Activated CD4-positive, CD25-positive, alpha-beta regulatory T cell (primary cell): ENCODE measurements around the gene PRG2.
"Not testable (repeated sequence)": the region's sequence is repeated elsewhere in the genome, so short reads cannot be mapped to it uniquely, and the experiment has no call there.

Experiments
- DNase-seq, 4 experiments: peaks; one replicate each; lab custom pipeline; 2025; lab: John Stamatoyannopoulos, UW

PRG2 gene

GRCh38 chr11:57368106-57368844, 22.2 kb downstream of the PRG2 start:
- DNase-seq: no peak

- DNase-seq: no peak
These were observed 25.4 kb downstream of the PRG2 start for GRCh38 chr11:57364851-57365660.

- no peak for DNase-seq
These were observed 27.0 kb downstream of the PRG2 start for GRCh38 chr11:57363131-57364080.

GRCh38 chr11:57361926-57362325, 28.5 kb downstream of the PRG2 start:
- DNase-seq: no peak

- not testable (repeated sequence) for DNase-seq
These were observed 29.0 kb downstream of the PRG2 start for GRCh38 chr11:57361420-57361819.

GRCh38 chr11:57360991-57361390, 29.5 kb downstream of the PRG2 start:
- no peak for DNase-seq

- no peak for DNase-seq
These were observed 30.4 kb downstream of the PRG2 start for GRCh38 chr11:57359896-57360690.

GRCh38 chr11:57359396-57359795, 31.1 kb downstream of the PRG2 start:
- DNase-seq: no peak

- DNase-seq: no peak
These were observed 31.5 kb downstream of the PRG2 start for GRCh38 chr11:57358991-57359390.

- no peak for DNase-seq
These were observed 31.9 kb downstream of the PRG2 start for GRCh38 chr11:57358543-57358961.

GRCh38 chr11:57357856-57358255, 32.6 kb downstream of the PRG2 start:
- no peak for DNase-seq

GRCh38 chr11:57357310-57357709, 33.1 kb downstream of the PRG2 start:
- no peak for DNase-seq

GRCh38 chr11:57356268-57356667, 34.2 kb downstream of the PRG2 start:
- DNase-seq: no peak

GRCh38 chr11:57354699-57355098, 35.8 kb downstream of the PRG2 start:
- DNase-seq: no peak

GRCh38 chr11:57353852-57354251, 36.6 kb downstream of the PRG2 start:
- DNase-seq: no peak

GRCh38 chr11:57353446-57353845, 37.0 kb downstream of the PRG2 start:
- no peak for DNase-seq

- DNase-seq: no peak
These were observed 37.4 kb downstream of the PRG2 start for GRCh38 chr11:57353036-57353435.

- DNase-seq: peak; percentile 22 to 59 (median 42)
These were observed 40.8 kb downstream of the PRG2 start for GRCh38 chr11:57349491-57350274.

GRCh38 chr11:57348636-57349313, 41.7 kb downstream of the PRG2 start:
- DNase-seq: no peak

- DNase-seq: no peak
These were observed 42.4 kb downstream of the PRG2 start for GRCh38 chr11:57348052-57348451.
